ENCODE data around the gene PPFIBP2.

The PPFIBP2 gene

GRCh38 chr11:7559398-7560283 lies 45.8 kb downstream of the PPFIBP2 start:
- no peak for TF ChIP-seq CTCF (IDR thresholded peaks at IDR 0.05)

- no peak for TF ChIP-seq CTCF (IDR thresholded peaks at IDR 0.05)
Measured at GRCh38 chr11:7561562-7561961, 47.8 kb downstream of the PPFIBP2 start.

GRCh38 chr11:7563281-7563680 lies 49.5 kb downstream of the PPFIBP2 start:
- TF ChIP-seq CTCF (IDR thresholded peaks at IDR 0.05) = no peak

GRCh38 chr11:7564803-7565202 lies 51.0 kb downstream of the PPFIBP2 start:
- TF ChIP-seq CTCF (IDR thresholded peaks at IDR 0.05) = no peak

- no peak for TF ChIP-seq CTCF (IDR thresholded peaks at IDR 0.05)
Measured at GRCh38 chr11:7567311-7567710, 53.5 kb downstream of the PPFIBP2 start.

GRCh38 chr11:7569044-7569443 lies 55.2 kb downstream of the PPFIBP2 start:
- TF ChIP-seq CTCF (IDR thresholded peaks at IDR 0.05) = no peak

GRCh38 chr11:7570241-7570640 lies 56.4 kb downstream of the PPFIBP2 start:
- TF ChIP-seq CTCF (IDR thresholded peaks at IDR 0.05) = no peak

All from LNCAP (cell line).